ENCODE data around the gene SYNPR.
"Not testable (repeated sequence)": the region's sequence is repeated elsewhere in the genome, so short reads cannot be mapped to it uniquely, and the experiment has no call there.

Gene SYNPR

GRCh38 chr3:63248015-63248414 lies 30.1 kb upstream of the SYNPR start:
- Histone ChIP-seq H2AFZ (ENCODE audit: low read length) (no peak overlapping the region), H3K9me2 (ENCODE audit: low read depth, low read length) (no peaks in the 10 kb centered on the region), H3K9ac (ENCODE audit: low read length) (no peak overlapping the region), H3K9me3 (ENCODE audit: low read length) (no peaks in the 10 kb centered on the region), H3K4me3 (ENCODE audit: low read depth, low read length, poor library complexity, severe bottlenecking) (no peak overlapping the region), H4K20me1 (ENCODE audit: insufficient read depth, low read length) (no peaks in the 10 kb centered on the region), H3K79me2 (ENCODE audit: insufficient read depth, low read length) (no peaks in the 10 kb centered on the region), H3K27ac (ENCODE audit: low read depth, low read length, poor library complexity, severe bottlenecking) (no peak overlapping the region), H3K4me1 (ENCODE audit: insufficient read depth, low read length, severe bottlenecking) (no peaks in the 10 kb centered on the region), H3K27me3 (ENCODE audit: insufficient read depth, low read length) (no peaks in the 10 kb centered on the region), H3K4me2 (ENCODE audit: low read length) (no peak overlapping the region), H3K36me3 (ENCODE audit: insufficient read depth, low read length) (no peaks in the 10 kb centered on the region), H3F3A (ENCODE audit: insufficient read depth, low read length) (no peaks in the 10 kb centered on the region)
- TF ChIP-seq EZH2 (IDR thresholded peaks at IDR 0.05; ENCODE audit: borderline replicate concordance, low read length), result no peak
- TF ChIP-seq CTCF (IDR thresholded peaks at IDR 0.05; ENCODE audit: low read length), result no peak

- H3K4me2 ChIP-seq (ENCODE audit: low read length), result no peak overlapping the region
- H2AFZ ChIP-seq (ENCODE audit: low read length), result no peak overlapping the region
- no peaks in the 10 kb centered on the region for H3K36me3 ChIP-seq (ENCODE audit: insufficient read depth, low read length)
- no peaks in the 10 kb centered on the region for H3K4me1 ChIP-seq (ENCODE audit: insufficient read depth, low read length, severe bottlenecking)
- H3K79me2 ChIP-seq (ENCODE audit: insufficient read depth, low read length), result no peaks in the 10 kb centered on the region
- no peak overlapping the region for H3K4me3 ChIP-seq (ENCODE audit: low read depth, low read length, poor library complexity, severe bottlenecking)
- H3F3A ChIP-seq (ENCODE audit: insufficient read depth, low read length), result no peaks in the 10 kb centered on the region
- no peaks in the 10 kb centered on the region for H3K9me2 ChIP-seq (ENCODE audit: low read depth, low read length)
- H4K20me1 ChIP-seq (ENCODE audit: insufficient read depth, low read length), result no peaks in the 10 kb centered on the region
- H3K9me3 ChIP-seq (ENCODE audit: low read length), result no peaks in the 10 kb centered on the region
- TF ChIP-seq CTCF (IDR thresholded peaks at IDR 0.05; ENCODE audit: low read length) (no peak), EZH2 (IDR thresholded peaks at IDR 0.05; ENCODE audit: borderline replicate concordance, low read length) (no peak)
- no peaks in the 10 kb centered on the region for H3K27me3 ChIP-seq (ENCODE audit: insufficient read depth, low read length)
- no peak overlapping the region for H3K27ac ChIP-seq (ENCODE audit: low read depth, low read length, poor library complexity, severe bottlenecking)
- no peak overlapping the region for H3K9ac ChIP-seq (ENCODE audit: low read length)
Observed at GRCh38 chr3:63251499-63251898, 26.6 kb upstream of the SYNPR start.

- H4K20me1 ChIP-seq (ENCODE audit: insufficient read depth, low read length); H3K9me3 ChIP-seq (ENCODE audit: low read length); H3K4me3 ChIP-seq (ENCODE audit: low read depth, low read length, poor library complexity, severe bottlenecking); H2AFZ ChIP-seq (ENCODE audit: low read length); H3K79me2 ChIP-seq (ENCODE audit: insufficient read depth, low read length); H3K4me1 ChIP-seq (ENCODE audit: insufficient read depth, low read length, severe bottlenecking); H3K27ac ChIP-seq (ENCODE audit: low read depth, low read length, poor library complexity, severe bottlenecking); H3F3A ChIP-seq (ENCODE audit: insufficient read depth, low read length); H3K27me3 ChIP-seq (ENCODE audit: insufficient read depth, low read length); H3K9ac ChIP-seq (ENCODE audit: low read length); H3K9me2 ChIP-seq (ENCODE audit: low read depth, low read length); H3K36me3 ChIP-seq (ENCODE audit: insufficient read depth, low read length); H3K4me2 ChIP-seq (ENCODE audit: low read length): not testable (repeated sequence)
Observed at GRCh38 chr3:63255819-63256218, 22.3 kb upstream of the SYNPR start.

GRCh38 chr3:63264716-63265115 lies 13.4 kb upstream of the SYNPR start:
- TF ChIP-seq EZH2 (IDR thresholded peaks at IDR 0.05; ENCODE audit: borderline replicate concordance, low read length) (no peak), CTCF (IDR thresholded peaks at IDR 0.05; ENCODE audit: low read length) (no peak)
- Histone ChIP-seq H3K9ac (ENCODE audit: low read length) (no peak overlapping the region), H3K4me2 (ENCODE audit: low read length) (no peak overlapping the region), H2AFZ (ENCODE audit: low read length) (no peak overlapping the region), H3K27me3 (ENCODE audit: insufficient read depth, low read length) (no peaks in the 10 kb centered on the region), H3F3A (ENCODE audit: insufficient read depth, low read length) (no peaks in the 10 kb centered on the region), H4K20me1 (ENCODE audit: insufficient read depth, low read length) (no peaks in the 10 kb centered on the region), H3K27ac (ENCODE audit: low read depth, low read length, poor library complexity, severe bottlenecking) (no peak overlapping the region), H3K79me2 (ENCODE audit: insufficient read depth, low read length) (no peaks in the 10 kb centered on the region), H3K9me2 (ENCODE audit: low read depth, low read length) (no peaks in the 10 kb centered on the region), H3K4me1 (ENCODE audit: insufficient read depth, low read length, severe bottlenecking) (no peaks in the 10 kb centered on the region), H3K9me3 (ENCODE audit: low read length) (no peaks in the 10 kb centered on the region), H3K4me3 (ENCODE audit: low read depth, low read length, poor library complexity, severe bottlenecking) (no peak overlapping the region), H3K36me3 (ENCODE audit: insufficient read depth, low read length) (no peaks in the 10 kb centered on the region)

All from OCI-LY1 (cell line).